ENCODE measurements around the gene NLRP3.
"Not testable (repeated sequence)": the region's sequence is repeated elsewhere in the genome, so short reads cannot be mapped to it uniquely, and the experiment has no call there.

Gene NLRP3

GRCh38 chr1:247415423-247416361, at the start of gene NLRP3:
NLRP3 (plus strand) TSS chr1:247416173; CDS start chr1:247418801, 2,628 bp downstream.
- Histone ChIP-seq H3K9me3 (ENCODE audit: low read length) (no peaks in the 10 kb centered on the region), H3K9ac (ENCODE audit: low read length) (no peak within 1 kb of the TSS)

GRCh38 chr1:247366345-247366744, 49.6 kb upstream of the NLRP3 start:
- H3K27ac ChIP-seq (ENCODE audit: low read depth, low read length); H3K4me3 ChIP-seq (ENCODE audit: low read depth in 1 of 2, low read length in 2 of 2); H3K27me3 ChIP-seq (ENCODE audit: control insufficient read depth in 1 of 2, insufficient read depth in 2 of 2, low read length in 2 of 2); H3K9ac ChIP-seq (ENCODE audit: low read length); H3K9me3 ChIP-seq (ENCODE audit: low read length); H3K4me1 ChIP-seq (ENCODE audit: insufficient read depth, low read length); H3K36me3 ChIP-seq (ENCODE audit: insufficient read depth, low read length): not testable (repeated sequence)

More at GRCh38 chr1:247415423-247416361, at the start of gene NLRP3:
- Histone ChIP-seq H3K36me3 (ENCODE audit: insufficient read depth, low read length) (no peaks in the 10 kb centered on the region), H3K27ac (ENCODE audit: low read depth, low read length) (no peak within 1 kb of the TSS), H3K4me3 (ENCODE audit: low read depth in 1 of 2, low read length in 2 of 2) (peak within 1 kb of the TSS in 1 of 2 donors; percentile 14), H3K4me1 (ENCODE audit: insufficient read depth, low read length) (no peaks in the 10 kb centered on the region), H3K27me3 (ENCODE audit: control insufficient read depth in 1 of 2, insufficient read depth in 2 of 2, low read length in 2 of 2) (no peaks in the 10 kb centered on the region)

- H3K27ac ChIP-seq (ENCODE audit: low read depth, low read length): no peak overlapping the region
- H3K27me3 ChIP-seq (ENCODE audit: control insufficient read depth in 1 of 2, insufficient read depth in 2 of 2, low read length in 2 of 2): peaks cover 0 to 5% of the 10 kb centered on the region in 2 donors
Observed at GRCh38 chr1:247366926-247367645, 48.9 kb upstream of the NLRP3 start.

GRCh38 chr1:247367786-247368422, 48.1 kb upstream of the NLRP3 start:
- no peaks in the 10 kb centered on the region for H3K9me3 ChIP-seq (ENCODE audit: low read length)
- peaks cover 5% of the 10 kb centered on the region for H3K4me1 ChIP-seq (ENCODE audit: insufficient read depth, low read length)
- H3K4me3 ChIP-seq (ENCODE audit: low read depth in 1 of 2, low read length in 2 of 2): no peak overlapping the region
- peaks cover 0 to 5% of the 10 kb centered on the region in 2 donors for H3K27me3 ChIP-seq (ENCODE audit: control insufficient read depth in 1 of 2, insufficient read depth in 2 of 2, low read length in 2 of 2)
- no peaks in the 10 kb centered on the region for H3K36me3 ChIP-seq (ENCODE audit: insufficient read depth, low read length)
- no peak overlapping the region for H3K9ac ChIP-seq (ENCODE audit: low read length)
- no peak overlapping the region for H3K27ac ChIP-seq (ENCODE audit: low read depth, low read length)

More at GRCh38 chr1:247366926-247367645, 48.9 kb upstream of the NLRP3 start:
- peaks cover 5% of the 10 kb centered on the region for H3K4me1 ChIP-seq (ENCODE audit: insufficient read depth, low read length)
- no peaks in the 10 kb centered on the region for H3K36me3 ChIP-seq (ENCODE audit: insufficient read depth, low read length)
- no peak overlapping the region for H3K9ac ChIP-seq (ENCODE audit: low read length)
- H3K9me3 ChIP-seq (ENCODE audit: low read length): no peaks in the 10 kb centered on the region
- H3K4me3 ChIP-seq (ENCODE audit: low read depth in 1 of 2, low read length in 2 of 2): no peak overlapping the region

GRCh38 chr1:247368490-247369145, 47.4 kb upstream of the NLRP3 start:
- H3K9me3 ChIP-seq (ENCODE audit: low read length): no peaks in the 10 kb centered on the region
- no peak overlapping the region for H3K9ac ChIP-seq (ENCODE audit: low read length)
- H3K27ac ChIP-seq (ENCODE audit: low read depth, low read length): no peak overlapping the region
- no peak overlapping the region for H3K4me3 ChIP-seq (ENCODE audit: low read depth in 1 of 2, low read length in 2 of 2)
- H3K27me3 ChIP-seq (ENCODE audit: control insufficient read depth in 1 of 2, insufficient read depth in 2 of 2, low read length in 2 of 2): peaks cover 0 to 5% of the 10 kb centered on the region in 2 donors
- H3K4me1 ChIP-seq (ENCODE audit: insufficient read depth, low read length): peaks cover 5% of the 10 kb centered on the region
- no peaks in the 10 kb centered on the region for H3K36me3 ChIP-seq (ENCODE audit: insufficient read depth, low read length)

- Histone ChIP-seq H3K4me3 (ENCODE audit: low read depth in 1 of 2, low read length in 2 of 2) (no peak overlapping the region), H3K36me3 (ENCODE audit: insufficient read depth, low read length) (no peaks in the 10 kb centered on the region), H3K9me3 (ENCODE audit: low read length) (no peaks in the 10 kb centered on the region), H3K9ac (ENCODE audit: low read length) (no peak overlapping the region), H3K4me1 (ENCODE audit: insufficient read depth, low read length) (peaks cover 5% of the 10 kb centered on the region), H3K27ac (ENCODE audit: low read depth, low read length) (no peak overlapping the region), H3K27me3 (ENCODE audit: control insufficient read depth in 1 of 2, insufficient read depth in 2 of 2, low read length in 2 of 2) (no peaks in the 10 kb centered on the region)
Observed at GRCh38 chr1:247370786-247371732, 44.9 kb upstream of the NLRP3 start.

GRCh38 chr1:247371801-247372259, 44.1 kb upstream of the NLRP3 start:
- H3K36me3 ChIP-seq (ENCODE audit: insufficient read depth, low read length): no peaks in the 10 kb centered on the region
- H3K27me3 ChIP-seq (ENCODE audit: control insufficient read depth in 1 of 2, insufficient read depth in 2 of 2, low read length in 2 of 2): no peaks in the 10 kb centered on the region
- H3K27ac ChIP-seq (ENCODE audit: low read depth, low read length): no peak overlapping the region
- no peak overlapping the region for H3K4me3 ChIP-seq (ENCODE audit: low read depth in 1 of 2, low read length in 2 of 2)
- peaks cover 5% of the 10 kb centered on the region for H3K4me1 ChIP-seq (ENCODE audit: insufficient read depth, low read length)
- no peaks in the 10 kb centered on the region for H3K9me3 ChIP-seq (ENCODE audit: low read length)
- H3K9ac ChIP-seq (ENCODE audit: low read length): no peak overlapping the region

- H3K9ac ChIP-seq (ENCODE audit: low read length): no peak overlapping the region
- peaks cover 5% of the 10 kb centered on the region for H3K4me1 ChIP-seq (ENCODE audit: insufficient read depth, low read length)
- H3K9me3 ChIP-seq (ENCODE audit: low read length): no peaks in the 10 kb centered on the region
- H3K27ac ChIP-seq (ENCODE audit: low read depth, low read length): no peak overlapping the region
- no peaks in the 10 kb centered on the region for H3K36me3 ChIP-seq (ENCODE audit: insufficient read depth, low read length)
- peak overlapping the region; percentile 32 to 43 for H3K4me3 ChIP-seq (ENCODE audit: low read depth in 1 of 2, low read length in 2 of 2)
- H3K27me3 ChIP-seq (ENCODE audit: control insufficient read depth in 1 of 2, insufficient read depth in 2 of 2, low read length in 2 of 2): no peaks in the 10 kb centered on the region
Observed at GRCh38 chr1:247373721-247374141, 42.2 kb upstream of the NLRP3 start.

- H3K27ac ChIP-seq (ENCODE audit: low read depth, low read length); H3K9me3 ChIP-seq (ENCODE audit: low read length); H3K4me3 ChIP-seq (ENCODE audit: low read depth in 1 of 2, low read length in 2 of 2); H3K36me3 ChIP-seq (ENCODE audit: insufficient read depth, low read length); H3K4me1 ChIP-seq (ENCODE audit: insufficient read depth, low read length); H3K27me3 ChIP-seq (ENCODE audit: control insufficient read depth in 1 of 2, insufficient read depth in 2 of 2, low read length in 2 of 2); H3K9ac ChIP-seq (ENCODE audit: low read length): not testable (repeated sequence)
Observed at GRCh38 chr1:247374651-247375334, 41.2 kb upstream of the NLRP3 start.

GRCh38 chr1:247375747-247376146, 40.2 kb upstream of the NLRP3 start:
- H3K9me3 ChIP-seq (ENCODE audit: low read length): no peaks in the 10 kb centered on the region
- H3K36me3 ChIP-seq (ENCODE audit: insufficient read depth, low read length): no peaks in the 10 kb centered on the region
- H3K4me3 ChIP-seq (ENCODE audit: low read depth in 1 of 2, low read length in 2 of 2): no peak overlapping the region
- H3K27me3 ChIP-seq (ENCODE audit: control insufficient read depth in 1 of 2, insufficient read depth in 2 of 2, low read length in 2 of 2): no peaks in the 10 kb centered on the region
- no peak overlapping the region for H3K9ac ChIP-seq (ENCODE audit: low read length)
- H3K27ac ChIP-seq (ENCODE audit: low read depth, low read length): no peak overlapping the region
- peaks cover 5% of the 10 kb centered on the region for H3K4me1 ChIP-seq (ENCODE audit: insufficient read depth, low read length)

All from muscle layer of colon (tissue), 2 donors.